ENCODE measurements around the gene PRPF38B.

DNA sequence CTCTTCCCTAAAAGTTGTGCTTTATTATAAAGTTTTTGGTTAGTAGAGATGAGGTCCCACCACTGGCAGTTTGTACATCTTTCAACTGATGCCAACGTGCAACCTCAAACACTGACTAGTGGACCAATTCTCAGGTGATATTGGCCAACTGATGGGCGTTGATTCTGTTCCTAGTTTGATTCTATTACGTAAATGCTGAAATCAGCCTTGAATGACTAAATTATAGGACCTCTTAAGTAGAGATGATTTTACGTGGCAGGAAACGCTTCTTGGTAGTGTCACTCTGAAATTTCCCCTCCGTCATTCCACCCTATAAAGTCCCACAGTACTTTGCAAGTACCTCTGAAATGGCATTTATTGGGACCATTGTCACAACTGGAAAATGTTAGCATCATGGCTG lies 11.8 kb downstream of the PRPF38B start:
- TF ChIP-seq, protein P1, sequence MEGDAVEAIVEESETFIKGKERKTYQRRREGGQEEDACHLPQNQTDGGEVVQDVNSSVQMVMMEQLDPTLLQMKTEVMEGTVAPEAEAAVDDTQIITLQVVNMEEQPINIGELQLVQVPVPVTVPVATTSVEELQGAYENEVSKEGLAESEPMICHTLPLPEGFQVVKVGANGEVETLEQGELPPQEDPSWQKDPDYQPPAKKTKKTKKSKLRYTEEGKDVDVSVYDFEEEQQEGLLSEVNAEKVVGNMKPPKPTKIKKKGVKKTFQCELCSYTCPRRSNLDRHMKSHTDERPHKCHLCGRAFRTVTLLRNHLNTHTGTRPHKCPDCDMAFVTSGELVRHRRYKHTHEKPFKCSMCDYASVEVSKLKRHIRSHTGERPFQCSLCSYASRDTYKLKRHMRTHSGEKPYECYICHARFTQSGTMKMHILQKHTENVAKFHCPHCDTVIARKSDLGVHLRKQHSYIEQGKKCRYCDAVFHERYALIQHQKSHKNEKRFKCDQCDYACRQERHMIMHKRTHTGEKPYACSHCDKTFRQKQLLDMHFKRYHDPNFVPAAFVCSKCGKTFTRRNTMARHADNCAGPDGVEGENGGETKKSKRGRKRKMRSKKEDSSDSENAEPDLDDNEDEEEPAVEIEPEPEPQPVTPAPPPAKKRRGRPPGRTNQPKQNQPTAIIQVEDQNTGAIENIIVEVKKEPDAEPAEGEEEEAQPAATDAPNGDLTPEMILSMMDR (IDR thresholded peaks at IDR 0.05), result no peak
- TF ChIP-seq POLR2A (IDR thresholded peaks at IDR 0.05), result no peak

Data from thyroid gland (tissue), 4 donors.